Brain pericyte (primary cell): ENCODE measurements around the gene EXOSC2.
"Not testable (repeated sequence)": the region's sequence is repeated elsewhere in the genome, so short reads cannot be mapped to it uniquely, and the experiment has no call there.

Source experiments
- DNase-seq: peaks from one replicate; pipeline ENCODE4 v3.0.0-alpha.2; 2012; ENCODE audit warnings: low read depth, low spot score

The EXOSC2 gene

GRCh38 chr9:130668196-130668595 lies 25.4 kb upstream of the EXOSC2 start:
- no peak for DNase-seq

- no peak for DNase-seq
Observed at GRCh38 chr9:130668659-130669058, 24.9 kb upstream of the EXOSC2 start.

- no peak for DNase-seq
Observed at GRCh38 chr9:130669965-130670364, 23.6 kb upstream of the EXOSC2 start.

GRCh38 chr9:130670644-130671043 lies 22.9 kb upstream of the EXOSC2 start:
- DNase-seq = no peak

- DNase-seq = no peak
Observed at GRCh38 chr9:130672466-130672865, 21.1 kb upstream of the EXOSC2 start.

GRCh38 chr9:130672933-130673615 lies 20.5 kb upstream of the EXOSC2 start:
- no peak for DNase-seq

GRCh38 chr9:130675396-130675795 lies 18.2 kb upstream of the EXOSC2 start:
- no peak for DNase-seq

GRCh38 chr9:130677252-130677651 lies 16.3 kb upstream of the EXOSC2 start:
- no peak for DNase-seq

GRCh38 chr9:130680836-130681768 lies 12.5 kb upstream of the EXOSC2 start:
- DNase-seq = no peak

- no peak for DNase-seq
Observed at GRCh38 chr9:130681769-130682420, 11.7 kb upstream of the EXOSC2 start.

GRCh38 chr9:130682421-130683121 lies 11.0 kb upstream of the EXOSC2 start:
- DNase-seq = no peak

GRCh38 chr9:130685104-130685503 lies 8.5 kb upstream of the EXOSC2 start:
- no peak for DNase-seq

GRCh38 chr9:130685945-130686344 lies 7.6 kb upstream of the EXOSC2 start:
- DNase-seq = not testable (repeated sequence)

GRCh38 chr9:130687615-130688014 lies 6.0 kb upstream of the EXOSC2 start:
- no peak for DNase-seq

GRCh38 chr9:130688072-130688471 lies 5.5 kb upstream of the EXOSC2 start:
- DNase-seq = no peak

GRCh38 chr9:130689572-130689936 lies 4.0 kb upstream of the EXOSC2 start:
- no peak for DNase-seq

- no peak for DNase-seq
Observed at GRCh38 chr9:130689937-130690700, 3.5 kb upstream of the EXOSC2 start.

- no peak for DNase-seq
Observed at GRCh38 chr9:130692321-130692720, 1.3 kb upstream of the EXOSC2 start.

- DNase-seq = no peak
Observed at GRCh38 chr9:130693101-130693425, 517 bp upstream of the EXOSC2 start.

- no peak for DNase-seq
Observed at GRCh38 chr9:130694205-130694604, 625 bp downstream of the EXOSC2 start.

GRCh38 chr9:130696139-130696650 lies 2.6 kb downstream of the EXOSC2 start:
- DNase-seq = no peak
